Thoracic aorta (tissue), 2 donors: ENCODE measurements around the gene FAM204A. TPM values are rescaled to one million over a fixed set of nuclear protein-coding genes. Genes with fewer than 3 reads are reported as not detected.

Source experiments
- ATAC-seq: fragments of 150-250 bp; one replicate; pipeline ENCODE4 v1.8.0; 2017; ENCODE audit warnings: low read depth; ENCODE audit not compliant: insufficient number of reproducible peaks, low FRiP score
- DNase-seq: peaks from one replicate; pipeline ENCODE4 v3.0.0-alpha.2; 2020; ENCODE audit warnings: low spot score
- H3K27ac ChIP-seq, 2 donors: fragments of 200-600 bp; sonication (generic); 1 replicate in 1 of 2; 2 replicates in 1 of 2; pipeline ENCODE4 v1.5.1; 2016; ENCODE audit warnings: mild to moderate bottlenecking in 2 of 2, moderate library complexity in 2 of 2
- H3K27me3 ChIP-seq: fragments of 200-600 bp; sonication (generic); replicated peaks from 2 replicates; pipeline ENCODE4 v1.6.0; 2016; ENCODE audit warnings: mild to moderate bottlenecking; ENCODE audit not compliant: insufficient read depth
- H3K36me3 ChIP-seq: fragments of 200-600 bp; sonication (generic); one replicate; pipeline ENCODE4 v1.5.1; 2016
- H3K4me1 ChIP-seq, 2 donors: fragments of 200-600 bp; sonication (generic); 1 replicate in 1 of 2; 2 replicates in 1 of 2; pipeline versions ENCODE4 v1.5.1 to v1.6.0; 2016; ENCODE audit warnings: low read depth in 2 of 2, mild to moderate bottlenecking in 1 of 2; ENCODE audit not compliant: control insufficient read depth in 1 of 2
- H3K4me3 ChIP-seq: fragments of 200-600 bp; sonication (generic); 2 replicates; pipeline ENCODE4 v1.5.1; 2016; ENCODE audit warnings: mild to moderate bottlenecking
- H3K9me3 ChIP-seq: fragments of 200-600 bp; sonication (generic); 2 replicates; pipeline ENCODE4 v1.5.1; 2016
- total RNA-seq, 2 donors: library from RNA; depleted of rRNA; stranded (reverse); fragments of >200 nt; gene quantifications; one replicate each; pipeline versions ENCODE4 v1.1.0 to v1.2.3, GENCODE V29; 2016
- TF ChIP-seq, protein P1 (sequence below): fragments of 200-600 bp; sonication (generic); IDR thresholded peaks from one replicate; pipeline ENCODE4 v1.5.1; 2019; ENCODE audit warnings: antibody characterized with exemption

Gene FAM204A
- total RNA-seq, 2 donors from 2014 or later = 18.5 to 22.5 TPM

DNA sequence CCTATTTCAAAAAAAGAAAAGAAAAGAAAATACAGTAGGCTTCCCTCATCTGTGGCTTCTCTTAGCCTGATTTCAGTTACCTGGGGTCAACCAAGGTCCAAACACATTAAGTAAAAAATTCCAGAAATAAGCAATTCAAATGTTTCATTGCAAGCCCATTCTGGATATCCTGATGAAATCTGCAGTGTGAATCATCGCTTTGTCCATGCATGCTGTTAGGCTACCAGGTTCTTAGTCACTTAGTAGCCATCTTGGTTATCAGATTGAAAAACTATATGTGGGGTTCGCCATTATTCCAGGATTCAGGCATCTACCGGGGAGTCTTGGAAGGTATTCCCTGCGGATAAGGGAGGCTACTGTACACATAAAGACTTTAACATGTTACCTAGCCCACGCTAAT is 991 bp upstream of the FAM204A start:
- Histone ChIP-seq H3K27me3 (no peaks in the 10 kb centered on the region), H3K4me3 (no peak overlapping the region), H3K4me1 (peaks cover 16 to 30% of the 10 kb centered on the region in 2 donors), H3K27ac (no peak overlapping the region), H3K36me3 (no peaks in the 10 kb centered on the region), H3K9me3 (no peaks in the 10 kb centered on the region)
- no peak for ATAC-seq
- DNase-seq = no peak
- TF ChIP-seq, protein P1, sequence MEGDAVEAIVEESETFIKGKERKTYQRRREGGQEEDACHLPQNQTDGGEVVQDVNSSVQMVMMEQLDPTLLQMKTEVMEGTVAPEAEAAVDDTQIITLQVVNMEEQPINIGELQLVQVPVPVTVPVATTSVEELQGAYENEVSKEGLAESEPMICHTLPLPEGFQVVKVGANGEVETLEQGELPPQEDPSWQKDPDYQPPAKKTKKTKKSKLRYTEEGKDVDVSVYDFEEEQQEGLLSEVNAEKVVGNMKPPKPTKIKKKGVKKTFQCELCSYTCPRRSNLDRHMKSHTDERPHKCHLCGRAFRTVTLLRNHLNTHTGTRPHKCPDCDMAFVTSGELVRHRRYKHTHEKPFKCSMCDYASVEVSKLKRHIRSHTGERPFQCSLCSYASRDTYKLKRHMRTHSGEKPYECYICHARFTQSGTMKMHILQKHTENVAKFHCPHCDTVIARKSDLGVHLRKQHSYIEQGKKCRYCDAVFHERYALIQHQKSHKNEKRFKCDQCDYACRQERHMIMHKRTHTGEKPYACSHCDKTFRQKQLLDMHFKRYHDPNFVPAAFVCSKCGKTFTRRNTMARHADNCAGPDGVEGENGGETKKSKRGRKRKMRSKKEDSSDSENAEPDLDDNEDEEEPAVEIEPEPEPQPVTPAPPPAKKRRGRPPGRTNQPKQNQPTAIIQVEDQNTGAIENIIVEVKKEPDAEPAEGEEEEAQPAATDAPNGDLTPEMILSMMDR = no peak

DNA sequence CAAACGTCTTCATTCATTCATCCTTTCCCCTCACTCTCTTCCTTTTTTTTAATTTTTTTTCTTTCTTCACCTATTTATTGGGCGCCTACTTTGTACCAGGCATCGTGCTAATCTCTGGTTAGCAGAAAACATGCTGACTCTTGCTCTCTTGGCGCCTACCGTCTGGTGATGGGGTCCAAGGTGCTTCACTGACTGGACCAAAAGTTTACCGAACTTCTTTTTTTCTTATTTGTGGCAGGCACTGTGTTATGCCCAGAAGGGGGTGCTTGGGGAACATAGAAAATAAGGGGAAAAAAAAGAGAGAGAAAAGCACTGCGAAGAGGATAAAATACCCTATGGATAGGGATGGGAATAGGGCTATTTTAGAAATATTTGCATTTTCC is 505 bp upstream of the FAM204A start:
- no peak for ATAC-seq
- H3K36me3 ChIP-seq = no peaks in the 10 kb centered on the region

DNA sequence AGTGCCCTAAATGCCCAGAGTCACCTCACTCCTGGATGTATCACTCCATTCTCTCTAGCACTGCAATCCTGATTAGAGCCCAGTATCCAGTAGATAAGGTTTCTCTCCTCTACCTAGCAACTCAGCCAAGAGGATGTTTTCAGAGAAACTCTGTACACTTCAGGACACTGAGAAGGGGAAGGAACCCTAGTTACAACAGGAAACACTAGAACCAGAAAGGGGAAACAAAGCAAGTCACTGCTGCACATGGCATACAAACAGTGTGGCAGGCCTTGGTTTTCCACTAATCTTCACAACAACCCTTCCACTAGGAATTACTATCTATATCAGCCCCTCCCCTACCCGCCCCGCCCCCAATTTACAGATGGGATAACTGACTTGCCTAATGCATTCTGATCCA is 1.6 kb downstream of the FAM204A start:
- TF ChIP-seq, protein P1 = no peak
- Histone ChIP-seq H3K9me3 (no peaks in the 10 kb centered on the region), H3K36me3 (peaks cover 7% of the 10 kb centered on the region), H3K4me1 (peaks cover 16 to 35% of the 10 kb centered on the region in 2 donors), H3K27ac (no peak overlapping the region), H3K27me3 (no peaks in the 10 kb centered on the region), H3K4me3 (no peak overlapping the region)
- ATAC-seq (no peak), DNase-seq (no peak)

More for the DNA sequence above, 505 bp upstream of the FAM204A start:
- DNase-seq = no peak
- TF ChIP-seq, protein P1 = no peak
- no peaks in the 10 kb centered on the region for H3K27me3 ChIP-seq
- peak overlapping the region in 1 of 2 donors; percentile 66 for H3K27ac ChIP-seq
- H3K4me3 ChIP-seq = peak overlapping the region; percentile 91
- peaks cover 16 to 31% of the 10 kb centered on the region in 2 donors for H3K4me1 ChIP-seq
- no peaks in the 10 kb centered on the region for H3K9me3 ChIP-seq

DNA sequence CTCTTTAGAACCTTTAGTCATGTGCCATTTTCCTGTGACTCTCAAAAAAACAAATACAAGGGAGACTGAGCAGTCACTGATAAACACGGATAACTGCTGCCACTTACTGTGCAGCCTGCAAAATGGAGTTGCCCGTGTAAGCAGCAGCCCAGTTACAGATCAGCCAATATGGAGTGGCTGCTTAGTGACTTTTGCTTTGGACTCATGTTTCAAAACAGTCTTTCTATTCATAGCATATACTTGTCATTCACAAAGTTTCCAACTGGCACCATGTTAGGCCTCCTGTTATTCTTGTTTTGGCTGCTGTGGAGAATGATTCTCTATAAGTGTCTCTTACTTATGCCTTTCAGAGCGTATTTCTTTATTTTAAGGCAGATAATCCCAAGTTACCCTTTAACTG is 3.0 kb downstream of the FAM204A start:
- TF ChIP-seq, protein P1 = no peak
- Histone ChIP-seq H3K4me3 (no peak overlapping the region), H3K36me3 (peaks cover 18% of the 10 kb centered on the region), H3K27ac (no peak overlapping the region), H3K4me1 (peaks cover 16 to 35% of the 10 kb centered on the region in 2 donors), H3K27me3 (no peaks in the 10 kb centered on the region), H3K9me3 (no peaks in the 10 kb centered on the region)
- DNase-seq = no peak
- no peak for ATAC-seq

DNA sequence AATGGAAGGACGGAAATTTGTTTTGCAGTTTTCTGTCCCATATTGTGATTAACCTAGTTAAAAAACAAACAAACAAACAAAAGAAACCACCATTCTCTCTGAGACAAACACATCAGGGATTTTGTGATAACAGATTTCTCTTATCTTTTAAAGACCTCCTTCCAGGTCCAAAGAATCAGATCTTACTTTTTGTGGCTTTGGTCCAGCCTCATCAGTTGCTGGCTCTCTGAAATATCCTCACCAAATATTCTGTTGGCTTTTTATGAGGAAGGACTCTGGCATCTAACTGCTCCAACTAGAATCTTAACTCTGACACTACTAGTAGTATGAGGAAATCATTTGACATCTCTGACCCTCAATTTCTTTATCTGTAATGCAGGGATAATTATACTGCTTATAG is 4.8 kb downstream of the FAM204A start:
- peaks cover 22% of the 10 kb centered on the region for H3K36me3 ChIP-seq
- TF ChIP-seq, protein P1 = no peak
- ATAC-seq = no peak
- no peaks in the 10 kb centered on the region for H3K9me3 ChIP-seq
- peaks cover 16 to 38% of the 10 kb centered on the region in 2 donors for H3K4me1 ChIP-seq
- H3K27me3 ChIP-seq = no peaks in the 10 kb centered on the region
- no peak overlapping the region for H3K27ac ChIP-seq
- H3K4me3 ChIP-seq = no peak overlapping the region
- no peak for DNase-seq
